ENCODE results near the gene RORC. TPM values are rescaled to one million over a fixed set of nuclear protein-coding genes. Genes with fewer than 3 reads are reported as not detected.
"Not testable (repeated sequence)": the region's sequence is repeated elsewhere in the genome, so short reads cannot be mapped to it uniquely, and the experiment has no call there.

Gene RORC
- total RNA-seq, 1 donor from 2014 or later, result 8.9 TPM

- no peak overlapping the region for H3K9ac ChIP-seq (ENCODE audit: low read depth in 1 of 3, low read length in 3 of 3)
- H3K4me1 ChIP-seq (ENCODE audit: control insufficient read depth in 3 of 3, insufficient read depth in 3 of 3, low read length in 3 of 3), result peaks cover 0 to 2% (median 0%) of the 10 kb centered on the region in 3 donors
- no peak overlapping the region for H3K27ac ChIP-seq (ENCODE audit: low read depth, low read length)
- peaks cover under 1 to 17% (median 16%) of the 10 kb centered on the region in 3 donors for H3K36me3 ChIP-seq (ENCODE audit: control insufficient read depth in 3 of 3, insufficient read depth in 3 of 3, low read length in 3 of 3)
- H3K4me3 ChIP-seq (ENCODE audit: low read length in 3 of 3), result no peak overlapping the region
- H3K9me3 ChIP-seq (ENCODE audit: control insufficient read depth in 3 of 3, low read length in 3 of 3), result no peaks in the 10 kb centered on the region
- H3K27me3 ChIP-seq (ENCODE audit: control insufficient read depth in 3 of 3, insufficient read depth in 3 of 3, low read length in 3 of 3), result no peaks in the 10 kb centered on the region
Observed at GRCh38 chr1:151783796-151784195, 47.8 kb downstream of the RORC start.

DNA sequence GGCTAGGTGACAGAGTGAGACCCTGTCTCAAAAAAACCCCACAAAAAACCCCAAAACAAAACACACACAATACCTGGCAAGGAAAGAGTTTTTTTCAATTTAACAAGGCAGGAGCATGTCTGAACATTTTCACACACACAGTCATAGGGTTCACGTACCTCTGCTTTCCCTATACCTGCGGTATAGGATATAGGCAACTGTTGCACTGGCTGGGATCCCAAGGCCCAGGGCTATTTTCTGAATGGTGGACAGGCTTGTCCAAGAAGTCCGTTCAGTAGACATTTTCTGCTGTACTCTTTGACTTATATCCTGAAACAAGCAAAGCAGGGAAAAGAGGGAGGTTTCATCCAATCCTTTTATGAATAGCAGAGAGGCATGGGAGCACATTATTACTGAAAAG lies 48.9 kb downstream of the RORC start:
- Histone ChIP-seq H3K9ac (ENCODE audit: low read depth in 1 of 3, low read length in 3 of 3) (no peak overlapping the region), H3K4me3 (ENCODE audit: low read length in 3 of 3) (no peak overlapping the region), H3K4me1 (ENCODE audit: control insufficient read depth in 3 of 3, insufficient read depth in 3 of 3, low read length in 3 of 3) (no peaks in the 10 kb centered on the region), H3K36me3 (ENCODE audit: control insufficient read depth in 3 of 3, insufficient read depth in 3 of 3, low read length in 3 of 3) (peaks cover 3 to 24% (median 20%) of the 10 kb centered on the region in 3 donors), H3K27me3 (ENCODE audit: control insufficient read depth in 3 of 3, insufficient read depth in 3 of 3, low read length in 3 of 3) (no peaks in the 10 kb centered on the region), H3K27ac (ENCODE audit: low read depth, low read length) (no peak overlapping the region), H3K9me3 (ENCODE audit: control insufficient read depth in 3 of 3, low read length in 3 of 3) (no peaks in the 10 kb centered on the region)

- H3K9ac ChIP-seq (ENCODE audit: low read depth in 1 of 3, low read length in 3 of 3); H3K9me3 ChIP-seq (ENCODE audit: control insufficient read depth in 3 of 3, low read length in 3 of 3); H3K27me3 ChIP-seq (ENCODE audit: control insufficient read depth in 3 of 3, insufficient read depth in 3 of 3, low read length in 3 of 3); H3K4me3 ChIP-seq (ENCODE audit: low read length in 3 of 3); H3K27ac ChIP-seq (ENCODE audit: low read depth, low read length); H3K4me1 ChIP-seq (ENCODE audit: control insufficient read depth in 3 of 3, insufficient read depth in 3 of 3, low read length in 3 of 3): not testable (repeated sequence)
- H3K36me3 ChIP-seq (ENCODE audit: control insufficient read depth in 3 of 3, insufficient read depth in 3 of 3, low read length in 3 of 3), result peaks cover 3 to 24% (median 20%) of the 10 kb centered on the region in 3 donors
Observed at GRCh38 chr1:151782026-151782425, 49.6 kb downstream of the RORC start.

DNA sequence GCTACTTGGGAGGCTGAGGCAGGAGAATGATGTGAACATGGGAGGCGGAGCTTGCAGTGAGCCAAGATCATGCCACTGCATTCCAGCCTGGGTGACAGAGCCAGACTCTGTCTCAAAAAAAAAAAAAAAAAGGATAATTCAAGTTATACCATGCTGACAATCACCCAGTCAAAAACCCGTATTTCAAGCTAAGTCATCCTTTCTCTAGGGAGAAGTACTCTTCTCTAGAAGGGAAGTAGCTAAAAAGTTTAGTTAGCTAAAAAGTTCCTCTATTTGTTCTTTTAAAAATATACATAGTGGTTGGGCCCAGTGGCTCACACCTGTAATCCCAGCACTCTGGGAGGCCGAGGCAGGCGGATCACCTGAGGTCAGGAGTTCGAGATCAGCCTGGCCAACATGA lies 50.9 kb downstream of the RORC start:
- not testable (repeated sequence) for H3K4me1 ChIP-seq (ENCODE audit: control insufficient read depth in 3 of 3, insufficient read depth in 3 of 3, low read length in 3 of 3); H3K4me3 ChIP-seq (ENCODE audit: low read length in 3 of 3); H3K27me3 ChIP-seq (ENCODE audit: control insufficient read depth in 3 of 3, insufficient read depth in 3 of 3, low read length in 3 of 3); H3K9ac ChIP-seq (ENCODE audit: low read depth in 1 of 3, low read length in 3 of 3); H3K9me3 ChIP-seq (ENCODE audit: control insufficient read depth in 3 of 3, low read length in 3 of 3); H3K27ac ChIP-seq (ENCODE audit: low read depth, low read length)
- peaks cover 3 to 30% (median 29%) of the 10 kb centered on the region in 3 donors for H3K36me3 ChIP-seq (ENCODE audit: control insufficient read depth in 3 of 3, insufficient read depth in 3 of 3, low read length in 3 of 3)

DNA sequence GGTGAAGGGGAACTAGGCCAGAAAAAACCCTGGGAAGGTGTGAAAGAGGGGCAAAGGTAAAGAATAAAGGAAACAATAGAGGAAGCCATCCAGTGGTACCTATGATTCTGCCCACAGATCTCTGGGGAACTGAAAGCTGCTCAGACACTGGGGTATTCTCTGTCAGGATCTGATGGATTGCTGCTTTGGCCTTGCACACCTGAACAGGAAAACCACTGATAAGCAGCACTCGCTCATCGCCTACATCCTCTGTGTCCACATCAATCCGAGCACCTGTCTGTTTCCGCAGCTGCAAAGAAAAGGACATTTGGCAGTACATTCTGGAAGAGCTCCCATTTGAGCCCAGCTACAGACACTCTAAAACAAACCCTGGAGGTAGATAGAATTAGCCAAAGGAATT lies 51.8 kb downstream of the RORC start:
- Histone ChIP-seq H3K9ac (ENCODE audit: low read depth in 1 of 3, low read length in 3 of 3) (no peak overlapping the region), H3K27ac (ENCODE audit: low read depth, low read length) (no peak overlapping the region), H3K36me3 (ENCODE audit: control insufficient read depth in 3 of 3, insufficient read depth in 3 of 3, low read length in 3 of 3) (peaks cover 4 to 38% (median 34%) of the 10 kb centered on the region in 3 donors), H3K4me3 (ENCODE audit: low read length in 3 of 3) (no peak overlapping the region), H3K4me1 (ENCODE audit: control insufficient read depth in 3 of 3, insufficient read depth in 3 of 3, low read length in 3 of 3) (no peaks in the 10 kb centered on the region), H3K27me3 (ENCODE audit: control insufficient read depth in 3 of 3, insufficient read depth in 3 of 3, low read length in 3 of 3) (no peaks in the 10 kb centered on the region), H3K9me3 (ENCODE audit: control insufficient read depth in 3 of 3, low read length in 3 of 3) (no peaks in the 10 kb centered on the region)

GRCh38 chr1:151777317-151777716 lies 54.3 kb downstream of the RORC start:
- H3K9ac ChIP-seq (ENCODE audit: low read depth in 1 of 3, low read length in 3 of 3), result no peak overlapping the region
- H3K27ac ChIP-seq (ENCODE audit: low read depth, low read length), result no peak overlapping the region
- H3K9me3 ChIP-seq (ENCODE audit: control insufficient read depth in 3 of 3, low read length in 3 of 3), result no peaks in the 10 kb centered on the region
- no peak overlapping the region for H3K4me3 ChIP-seq (ENCODE audit: low read length in 3 of 3)
- H3K4me1 ChIP-seq (ENCODE audit: control insufficient read depth in 3 of 3, insufficient read depth in 3 of 3, low read length in 3 of 3), result no peaks in the 10 kb centered on the region
- H3K27me3 ChIP-seq (ENCODE audit: control insufficient read depth in 3 of 3, insufficient read depth in 3 of 3, low read length in 3 of 3), result no peaks in the 10 kb centered on the region
- H3K36me3 ChIP-seq (ENCODE audit: control insufficient read depth in 3 of 3, insufficient read depth in 3 of 3, low read length in 3 of 3), result peaks cover 10 to 52% (median 52%) of the 10 kb centered on the region in 3 donors

- Histone ChIP-seq H3K4me3 (ENCODE audit: low read length in 3 of 3) (no peak overlapping the region), H3K27me3 (ENCODE audit: control insufficient read depth in 3 of 3, insufficient read depth in 3 of 3, low read length in 3 of 3) (no peaks in the 10 kb centered on the region), H3K27ac (ENCODE audit: low read depth, low read length) (no peak overlapping the region), H3K9me3 (ENCODE audit: control insufficient read depth in 3 of 3, low read length in 3 of 3) (no peaks in the 10 kb centered on the region), H3K4me1 (ENCODE audit: control insufficient read depth in 3 of 3, insufficient read depth in 3 of 3, low read length in 3 of 3) (no peaks in the 10 kb centered on the region), H3K36me3 (ENCODE audit: control insufficient read depth in 3 of 3, insufficient read depth in 3 of 3, low read length in 3 of 3) (peaks cover 10 to 51% (median 48%) of the 10 kb centered on the region in 3 donors), H3K9ac (ENCODE audit: low read depth in 1 of 3, low read length in 3 of 3) (no peak overlapping the region)
Observed at GRCh38 chr1:151776665-151777062, 54.9 kb downstream of the RORC start.

DNA sequence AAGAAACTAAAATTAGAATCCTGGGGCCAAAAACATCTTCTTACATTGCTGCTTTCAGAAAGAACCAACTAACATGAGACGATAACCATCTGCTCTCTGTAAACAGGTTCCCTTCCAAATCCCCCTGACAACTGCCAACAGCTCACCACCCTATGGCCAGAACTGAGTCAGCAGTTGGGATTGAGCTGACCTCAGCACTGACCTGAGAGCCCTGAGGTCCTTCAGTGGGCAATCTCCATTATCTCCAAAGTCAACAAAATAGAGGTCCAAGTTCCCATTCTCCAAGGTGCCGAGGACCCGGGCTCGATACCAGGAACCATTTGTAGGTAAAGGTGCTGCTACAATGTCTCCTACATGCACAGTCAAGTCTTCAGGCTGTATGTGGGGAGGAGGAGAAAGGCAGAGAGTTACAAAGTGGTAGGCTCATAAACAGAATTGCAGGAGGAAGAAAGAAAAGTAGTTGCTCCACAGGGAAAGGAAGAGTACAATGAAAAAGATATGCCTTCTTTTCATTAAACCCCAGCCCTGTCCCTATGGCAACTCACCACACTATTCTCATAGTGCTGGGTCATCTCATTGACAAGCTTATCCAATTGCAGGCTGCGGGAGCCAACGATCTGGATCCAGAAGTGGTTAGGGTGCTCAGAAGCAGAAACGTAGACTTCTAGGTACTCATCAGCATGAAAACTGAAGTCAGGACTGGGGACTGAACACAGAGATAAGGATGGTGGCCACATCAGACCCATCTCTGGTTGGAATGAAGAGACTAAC lies 55.5 kb downstream of the RORC start:
- Histone ChIP-seq H3K27ac (ENCODE audit: low read depth, low read length) (no peak overlapping the region), H3K4me1 (ENCODE audit: control insufficient read depth in 3 of 3, insufficient read depth in 3 of 3, low read length in 3 of 3) (no peaks in the 10 kb centered on the region), H3K36me3 (ENCODE audit: control insufficient read depth in 3 of 3, insufficient read depth in 3 of 3, low read length in 3 of 3) (peaks cover 10 to 48% (median 44%) of the 10 kb centered on the region in 3 donors), H3K9me3 (ENCODE audit: control insufficient read depth in 3 of 3, low read length in 3 of 3) (no peaks in the 10 kb centered on the region), H3K9ac (ENCODE audit: low read depth in 1 of 3, low read length in 3 of 3) (no peak overlapping the region), H3K27me3 (ENCODE audit: control insufficient read depth in 3 of 3, insufficient read depth in 3 of 3, low read length in 3 of 3) (no peaks in the 10 kb centered on the region), H3K4me3 (ENCODE audit: low read length in 3 of 3) (no peak overlapping the region)

DNA sequence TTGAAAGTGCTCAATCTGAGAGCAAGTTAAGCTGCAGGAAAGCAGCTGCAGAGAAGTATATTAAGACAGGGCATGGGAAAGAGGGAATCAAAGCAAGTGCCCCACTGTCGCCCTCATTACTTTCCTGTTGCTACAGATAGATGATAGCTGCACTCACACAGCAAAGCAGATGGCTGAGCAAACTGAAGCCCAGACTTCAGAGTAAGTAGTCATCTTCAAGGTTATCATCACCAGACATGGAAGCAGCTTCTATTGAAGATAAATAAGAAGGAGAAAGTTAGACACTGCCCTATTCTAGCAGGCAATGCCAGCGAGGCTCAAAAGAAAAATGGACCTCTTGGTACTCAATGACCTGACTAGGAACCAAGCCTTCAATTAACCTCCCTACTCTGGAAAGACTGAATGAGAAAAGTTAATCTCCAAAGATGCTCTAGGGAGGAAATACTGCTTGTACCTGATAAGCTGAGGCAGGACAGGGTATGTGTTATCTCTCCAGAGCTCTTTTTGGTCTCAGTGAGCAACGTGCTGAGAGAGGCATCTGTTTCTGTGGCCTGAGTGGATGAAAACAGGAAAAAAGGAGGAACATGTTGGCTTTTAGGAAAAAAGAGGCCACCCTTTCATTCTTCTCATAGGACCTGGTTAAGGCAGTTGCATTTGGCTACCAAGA lies 57.2 kb downstream of the RORC start:
- no peak overlapping the region for H3K27ac ChIP-seq (ENCODE audit: low read depth, low read length)
- no peaks in the 10 kb centered on the region for H3K27me3 ChIP-seq (ENCODE audit: control insufficient read depth in 3 of 3, insufficient read depth in 3 of 3, low read length in 3 of 3)
- H3K9ac ChIP-seq (ENCODE audit: low read depth in 1 of 3, low read length in 3 of 3), result no peak overlapping the region
- H3K9me3 ChIP-seq (ENCODE audit: control insufficient read depth in 3 of 3, low read length in 3 of 3), result no peaks in the 10 kb centered on the region
- H3K4me1 ChIP-seq (ENCODE audit: control insufficient read depth in 3 of 3, insufficient read depth in 3 of 3, low read length in 3 of 3), result no peaks in the 10 kb centered on the region
- no peak overlapping the region for H3K4me3 ChIP-seq (ENCODE audit: low read length in 3 of 3)
- H3K36me3 ChIP-seq (ENCODE audit: control insufficient read depth in 3 of 3, insufficient read depth in 3 of 3, low read length in 3 of 3), result peaks cover 10 to 41% (median 39%) of the 10 kb centered on the region in 3 donors

DNA sequence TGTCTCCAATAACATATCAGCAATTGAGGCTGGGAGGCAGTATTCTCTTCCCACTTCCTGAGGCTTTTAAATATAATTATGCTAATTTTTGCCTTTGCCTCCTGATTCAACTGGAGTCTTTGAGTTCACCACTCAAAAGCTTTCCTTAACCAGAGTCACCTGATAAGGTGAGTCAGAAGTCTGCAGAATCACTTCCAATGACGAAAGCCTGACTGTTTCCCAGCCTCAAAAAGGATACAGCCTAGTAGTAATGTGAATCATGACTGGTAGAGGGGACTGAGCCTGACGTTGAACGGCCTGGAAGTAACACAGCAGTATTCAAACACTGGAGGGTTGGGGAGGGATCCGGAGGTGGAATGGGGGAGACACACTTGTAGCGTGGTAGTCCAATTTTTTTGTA lies 57.9 kb downstream of the RORC start:
- no peak overlapping the region for H3K9ac ChIP-seq (ENCODE audit: low read depth in 1 of 3, low read length in 3 of 3)
- no peaks in the 10 kb centered on the region for H3K9me3 ChIP-seq (ENCODE audit: control insufficient read depth in 3 of 3, low read length in 3 of 3)
- no peak overlapping the region for H3K27ac ChIP-seq (ENCODE audit: low read depth, low read length)
- H3K27me3 ChIP-seq (ENCODE audit: control insufficient read depth in 3 of 3, insufficient read depth in 3 of 3, low read length in 3 of 3), result no peaks in the 10 kb centered on the region
- H3K36me3 ChIP-seq (ENCODE audit: control insufficient read depth in 3 of 3, insufficient read depth in 3 of 3, low read length in 3 of 3), result peaks cover 9 to 35% (median 34%) of the 10 kb centered on the region in 3 donors
- H3K4me3 ChIP-seq (ENCODE audit: low read length in 3 of 3), result no peak overlapping the region
- H3K4me1 ChIP-seq (ENCODE audit: control insufficient read depth in 3 of 3, insufficient read depth in 3 of 3, low read length in 3 of 3), result no peaks in the 10 kb centered on the region

Measured in skeletal muscle tissue (tissue), 4 donors.